HG03097 (cell line): Measurements from ENCODE around the gene AHDC1.
"Not testable (repeated sequence)": the region's sequence is repeated elsewhere in the genome, so short reads cannot be mapped to it uniquely, and the experiment has no call there.

ENCODE experiments used
- ATAC-seq: cut with Tn5 transposase; IDR thresholded peaks from one replicate; pipeline ENCODE4 v1.9.1; 2021; ENCODE audit not compliant: unreplicated experiment, low FRiP score

AHDC1 gene

DNA sequence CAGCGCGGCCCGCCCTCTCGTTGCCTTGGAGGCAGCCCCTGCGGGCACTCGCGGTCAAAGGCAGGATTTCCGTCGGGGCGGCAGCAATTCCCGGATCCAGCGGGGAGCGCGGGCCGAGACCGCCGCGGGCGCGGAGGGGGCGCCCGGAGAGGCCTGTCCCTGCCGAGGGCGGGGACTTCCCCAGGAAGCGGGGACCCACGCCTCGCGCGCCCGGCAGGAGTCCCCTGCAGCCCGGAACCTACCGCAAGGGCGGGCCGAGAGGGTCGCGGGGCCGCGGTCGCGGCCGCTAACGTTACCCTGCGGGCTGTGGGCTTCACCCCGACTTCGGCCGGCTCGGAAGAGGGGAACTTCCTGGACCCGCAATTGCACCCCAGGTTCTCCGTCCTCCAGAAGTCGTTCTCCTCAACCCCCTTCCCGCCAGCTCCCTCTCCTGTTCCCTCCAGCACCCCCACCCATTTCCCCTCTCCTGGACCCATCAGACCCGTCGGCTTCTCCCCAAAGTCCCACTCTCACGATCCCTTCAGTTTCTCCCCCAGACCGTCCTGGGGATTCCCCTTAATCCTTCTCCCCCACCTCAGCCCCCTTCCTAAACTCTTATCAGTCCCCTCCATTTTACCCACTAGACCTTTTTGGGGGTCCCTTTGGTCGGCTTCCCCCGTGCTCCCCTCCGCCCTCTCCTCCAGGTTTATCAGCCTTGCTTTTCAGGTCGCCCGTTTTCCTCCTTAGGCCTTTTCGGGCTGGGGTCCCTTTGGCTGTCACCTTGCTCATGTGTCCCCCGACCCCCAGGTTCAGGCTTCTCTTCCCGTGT is 30.4 kb upstream of the AHDC1 start:
- ATAC-seq, result no peak

DNA sequence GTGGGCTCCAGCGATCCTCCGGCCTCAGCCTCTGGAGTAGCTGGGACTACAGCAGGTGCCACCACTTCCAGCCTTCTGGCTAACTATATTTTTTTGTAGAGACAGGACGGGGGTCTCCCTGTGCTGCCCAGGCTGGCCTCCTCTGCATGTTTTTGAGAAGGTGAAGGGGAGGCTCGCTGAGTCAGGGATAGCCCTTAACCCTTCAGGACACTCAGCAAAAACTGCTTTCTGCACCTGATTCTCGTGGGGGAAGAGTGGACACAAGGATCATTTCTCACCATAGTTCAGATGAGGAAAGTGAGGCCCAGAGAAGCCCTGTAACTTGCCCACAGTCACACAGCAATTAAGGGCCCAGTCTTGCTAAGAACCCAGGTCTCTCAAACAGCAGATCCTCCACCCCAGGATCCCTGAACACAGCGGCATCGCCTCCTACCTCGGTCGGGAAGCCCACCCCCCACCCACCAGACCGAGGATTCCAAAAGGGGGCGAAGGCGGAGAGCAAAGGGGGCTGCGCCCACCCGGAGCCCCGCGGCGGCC is 29.8 kb upstream of the AHDC1 start:
- no peak for ATAC-seq

DNA sequence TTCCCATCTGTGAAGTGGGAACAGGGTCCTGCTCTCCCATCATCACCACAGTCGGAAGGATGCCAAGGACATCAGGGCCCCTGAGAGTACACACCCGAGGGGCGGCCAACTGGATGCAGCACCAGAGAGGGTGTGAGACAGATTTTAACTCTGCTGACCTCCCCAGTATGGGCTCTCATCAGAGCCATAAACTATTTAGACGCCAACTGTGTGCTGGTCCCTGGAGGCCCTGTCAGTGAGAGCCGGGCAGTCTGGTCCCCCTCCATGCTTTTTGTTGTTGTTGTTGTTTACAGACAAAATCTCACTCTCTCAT is 29.3 kb upstream of the AHDC1 start:
- ATAC-seq, result peak; percentile 2

DNA sequence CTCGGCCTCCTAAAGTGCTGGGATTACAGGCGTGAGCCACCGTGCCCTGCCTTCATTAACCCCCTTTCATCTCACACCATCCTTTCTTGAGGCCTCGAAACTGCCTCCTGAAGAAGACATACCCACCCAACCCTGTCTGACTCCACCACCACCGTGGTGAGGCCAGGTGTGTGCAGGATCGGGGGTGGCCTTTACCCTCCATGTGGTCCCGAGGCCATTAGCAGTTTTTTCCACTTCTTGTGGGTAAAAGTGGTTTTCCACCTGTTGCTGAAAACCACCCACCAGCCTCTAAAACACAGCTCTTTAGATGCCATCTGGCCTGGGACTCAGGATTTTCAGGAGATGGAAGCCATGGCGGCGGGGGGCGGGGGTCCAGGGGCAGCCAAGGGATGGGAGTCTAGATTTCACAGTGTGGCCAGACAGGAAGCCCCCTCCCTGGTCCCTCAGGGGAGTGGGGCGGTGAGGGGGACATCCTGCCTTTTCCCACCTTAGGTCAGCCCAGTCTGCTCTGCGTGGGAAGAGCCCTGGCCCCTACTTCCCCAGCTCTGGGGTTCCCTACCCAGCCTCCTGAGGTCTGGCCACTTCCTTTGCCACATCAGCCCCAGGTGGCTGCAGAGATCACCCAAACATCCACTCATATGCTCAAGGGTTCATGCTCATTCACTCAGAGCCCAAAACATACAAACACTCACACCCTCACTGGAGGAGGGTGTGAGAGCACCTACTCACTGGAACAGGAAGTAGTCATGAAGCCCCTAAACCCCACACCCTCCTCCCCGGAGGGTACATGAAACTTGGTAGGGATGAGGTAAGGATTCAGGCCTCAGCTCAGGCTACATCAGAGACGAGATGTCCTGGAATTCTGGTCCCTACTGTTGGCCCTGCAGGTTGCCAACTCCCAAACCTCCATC is 28.7 kb upstream of the AHDC1 start:
- peak; percentile 37 for ATAC-seq

DNA sequence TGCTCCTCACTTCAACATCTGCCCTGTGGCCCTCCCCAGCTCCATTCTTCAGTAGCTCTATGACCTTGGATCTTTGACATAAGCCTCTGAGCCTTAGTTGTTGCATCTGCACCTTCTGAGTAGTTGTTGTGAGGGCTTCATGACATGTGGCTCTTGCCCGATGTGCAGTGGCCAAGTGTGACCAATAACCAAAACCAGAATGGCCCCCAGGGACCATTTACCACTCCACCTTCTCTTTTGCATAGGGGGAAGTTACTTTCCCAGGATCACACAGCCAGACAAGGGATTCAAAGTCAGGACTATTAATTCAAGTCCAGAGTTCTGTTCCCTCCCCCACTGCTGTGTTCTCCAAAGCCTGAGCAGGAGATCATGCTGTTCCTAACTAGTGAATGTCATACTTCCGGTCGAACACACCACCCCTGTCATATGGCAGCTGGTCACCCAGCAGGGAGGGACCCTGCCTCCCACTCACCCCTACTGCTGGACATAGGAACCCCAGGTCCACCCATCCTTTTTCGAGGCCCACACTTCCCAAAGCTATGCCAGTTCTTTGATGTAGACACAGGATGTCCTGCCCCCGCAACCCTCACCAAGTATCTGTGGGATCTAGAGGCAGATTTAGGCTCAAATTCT is 27.0 kb upstream of the AHDC1 start:
- ATAC-seq, result peak; percentile 15

DNA sequence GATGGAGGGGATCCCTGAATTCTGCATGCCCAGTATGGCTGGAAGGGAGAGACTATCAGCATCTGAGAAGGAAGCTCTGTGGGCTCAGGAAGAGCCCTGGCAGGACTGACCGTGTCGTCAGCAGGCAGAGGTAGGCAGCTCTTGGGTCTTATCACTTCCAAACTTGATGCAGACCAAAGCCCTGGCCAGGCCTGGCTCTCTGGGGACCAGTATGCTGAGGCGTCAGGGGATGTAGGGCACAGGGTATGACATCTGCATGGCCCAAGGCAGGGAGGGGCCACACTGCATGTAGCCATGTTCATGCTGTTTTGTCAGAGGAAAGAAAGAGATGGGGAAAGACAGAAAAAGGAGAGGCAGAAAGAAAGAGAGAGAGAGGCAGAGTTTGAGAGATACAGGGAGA is 24.8 kb upstream of the AHDC1 start:
- ATAC-seq, result no peak

DNA sequence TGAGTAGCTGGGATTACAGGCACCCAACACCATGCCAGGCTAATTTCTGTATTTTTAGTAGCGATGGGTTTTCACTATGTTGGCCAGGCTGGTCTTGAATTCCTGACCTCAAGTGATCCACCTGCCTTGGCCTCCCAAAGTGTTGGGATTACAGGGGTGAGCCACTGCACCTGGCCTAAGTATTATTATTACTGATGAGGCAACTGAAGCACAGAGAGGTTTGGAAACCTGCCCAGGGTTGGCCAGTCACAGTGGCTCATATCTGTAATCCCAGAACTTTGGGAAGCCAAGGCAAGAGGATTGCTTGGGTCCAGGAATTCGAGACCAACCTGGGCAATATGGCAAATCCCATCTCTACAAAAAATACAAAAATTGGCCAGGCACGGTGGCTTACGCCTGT is 23.8 kb upstream of the AHDC1 start:
- ATAC-seq, result not testable (repeated sequence)

DNA sequence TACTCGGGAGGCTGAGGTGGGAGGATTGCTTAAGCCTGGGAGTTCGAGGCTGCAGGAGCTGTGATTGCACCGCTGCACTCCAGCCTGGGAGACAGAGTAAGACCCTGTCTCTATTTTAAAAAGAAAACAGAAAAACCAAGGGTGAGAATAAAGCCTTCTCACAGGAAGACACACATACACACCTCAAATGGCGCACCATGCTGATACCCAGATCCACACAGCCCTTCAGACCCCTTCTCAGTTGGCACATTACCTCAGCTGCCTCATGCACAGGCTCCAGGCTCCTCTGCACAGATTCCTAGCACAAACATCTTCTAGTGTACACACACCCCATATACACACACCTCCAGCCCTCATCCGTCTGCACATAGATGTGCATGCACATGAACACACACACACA is 23.1 kb upstream of the AHDC1 start:
- no peak for ATAC-seq

DNA sequence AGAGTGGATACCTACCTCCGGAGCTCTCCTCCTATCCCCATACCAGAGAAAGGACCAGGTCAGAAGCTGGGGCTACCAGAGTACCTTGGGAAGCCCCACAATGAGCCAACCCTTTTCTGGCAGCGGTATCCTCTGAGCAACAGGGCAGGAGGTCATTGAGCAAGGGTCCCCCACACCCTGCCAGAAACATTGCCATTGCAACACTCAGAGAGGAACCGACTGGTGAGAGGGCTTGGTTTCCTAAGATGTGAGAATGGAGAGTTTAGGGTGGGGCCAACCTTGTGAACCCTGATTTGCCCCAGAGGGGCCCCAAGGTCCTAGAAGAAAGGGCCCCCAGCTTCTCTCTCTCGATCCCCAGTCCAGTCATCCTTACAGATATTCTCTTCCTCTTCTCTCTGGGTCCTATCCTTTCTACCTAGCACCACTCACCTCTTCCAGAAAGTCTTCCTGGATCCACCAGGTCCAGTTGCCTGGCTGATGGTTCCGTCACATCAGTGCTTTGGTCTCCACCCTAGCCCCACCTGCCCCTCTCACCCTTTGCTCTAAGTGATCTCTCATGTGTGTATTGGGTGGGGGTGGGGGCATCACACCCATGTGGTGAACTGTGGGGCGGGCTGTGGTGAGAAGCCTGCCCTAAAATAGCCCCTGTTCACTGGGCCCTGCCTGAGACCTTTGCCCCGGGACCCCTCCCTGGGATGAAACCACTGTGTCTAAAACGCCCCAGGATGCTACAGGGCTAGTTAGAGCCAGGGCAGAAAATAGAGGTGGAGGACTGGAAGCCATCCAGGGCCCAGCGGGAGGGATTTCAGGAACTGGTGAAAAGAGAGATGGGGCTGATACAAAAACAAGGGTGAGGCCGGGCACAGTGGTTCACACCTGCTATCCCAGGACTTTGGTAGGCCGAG is 22.3 kb upstream of the AHDC1 start:
- no peak for ATAC-seq

DNA sequence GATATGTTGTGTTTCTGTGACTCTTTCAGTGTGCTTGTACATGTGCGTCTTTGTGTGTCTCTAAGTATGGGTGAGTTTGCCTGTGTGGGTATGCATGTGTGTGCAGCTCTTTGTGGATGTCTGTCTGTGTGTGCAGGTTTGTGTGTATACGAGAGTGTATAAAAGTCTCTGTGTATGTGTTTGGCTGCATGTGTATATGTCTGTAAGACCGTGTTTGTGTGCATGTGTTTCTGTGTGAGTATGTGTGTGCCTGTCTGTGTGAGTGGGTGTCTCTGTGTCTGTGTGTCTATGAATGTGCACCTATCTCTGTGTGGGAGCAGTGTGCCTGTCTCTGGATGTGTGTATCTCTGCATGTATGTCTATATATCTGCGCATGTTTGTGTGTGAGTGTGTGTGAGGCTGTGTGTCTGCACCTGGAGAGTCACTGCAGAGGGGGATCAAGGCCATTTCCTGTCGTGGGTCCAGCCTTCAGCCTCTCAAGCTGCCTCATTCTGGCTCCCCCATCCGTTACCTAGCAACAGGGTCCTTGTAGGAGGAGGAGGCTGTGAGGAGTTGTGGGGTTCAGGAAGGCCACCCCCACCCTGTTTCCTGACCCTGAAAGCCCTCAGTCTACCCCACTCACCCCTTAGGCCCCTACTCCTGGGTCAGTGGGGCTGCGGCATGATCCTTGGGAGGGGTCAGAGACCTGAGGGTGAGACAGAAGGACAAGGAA is 20.7 kb upstream of the AHDC1 start:
- ATAC-seq, result no peak

DNA sequence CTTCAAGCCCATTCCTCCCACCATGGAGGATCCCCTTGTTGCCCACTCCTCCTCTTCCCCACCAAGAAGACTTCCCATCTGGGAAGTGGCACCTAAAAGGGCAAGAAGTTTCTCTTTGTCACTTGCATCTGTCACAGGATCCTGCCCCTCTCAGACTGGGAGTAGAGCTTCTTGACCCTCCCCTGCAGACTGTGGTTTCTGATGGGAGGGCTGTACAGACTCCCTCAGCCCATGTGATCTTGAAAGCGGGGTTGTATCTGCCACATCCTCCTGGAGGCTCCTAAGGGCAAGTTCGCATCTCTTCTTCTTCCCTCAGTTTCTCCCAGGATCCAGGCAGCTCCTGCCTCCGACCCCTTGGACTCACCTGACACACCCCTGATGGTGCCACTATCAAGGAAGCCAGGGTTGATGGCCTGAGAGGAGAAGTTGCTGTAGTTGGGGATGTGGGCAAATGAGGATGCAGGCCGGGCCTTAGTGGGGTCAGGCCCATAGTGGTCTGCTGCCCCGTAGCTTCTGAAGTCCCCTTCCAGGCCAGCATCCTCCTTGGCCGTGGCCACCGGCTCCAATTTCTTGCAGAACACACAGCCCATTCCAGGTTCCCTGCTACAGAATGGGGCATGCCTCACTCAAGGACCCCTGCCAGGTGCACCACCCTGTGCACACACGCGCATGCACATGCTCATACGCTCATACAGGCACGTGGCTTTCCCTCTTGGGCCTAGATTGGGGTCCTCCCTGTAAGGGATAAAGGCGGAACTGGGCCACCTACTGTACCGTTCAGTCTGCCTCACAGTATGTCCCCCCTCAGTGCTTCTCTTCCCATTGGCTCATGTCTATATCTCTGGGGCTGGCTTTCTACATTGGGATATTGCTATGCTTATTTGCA is 19.6 kb upstream of the AHDC1 start:
- no peak for ATAC-seq

DNA sequence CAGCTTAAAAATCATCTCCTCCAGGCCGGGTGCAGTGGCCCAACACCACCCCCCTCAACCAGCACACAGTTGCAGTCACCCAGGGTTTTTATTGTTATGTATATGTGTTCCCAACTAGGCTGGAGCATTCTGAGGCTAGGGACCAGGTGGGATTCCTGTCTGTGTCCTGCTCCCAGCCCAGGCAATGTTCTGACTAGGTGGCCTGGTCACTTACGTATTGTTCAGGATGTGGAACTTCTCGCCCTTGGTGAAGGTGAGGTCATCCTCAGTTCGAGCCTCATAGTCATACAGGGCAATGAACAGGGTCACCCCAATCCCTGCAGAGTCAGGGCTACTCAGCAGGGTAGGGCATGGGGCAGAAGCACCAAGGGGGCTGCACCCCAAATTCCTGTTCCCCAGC is 18.9 kb upstream of the AHDC1 start:
- no peak for ATAC-seq

DNA sequence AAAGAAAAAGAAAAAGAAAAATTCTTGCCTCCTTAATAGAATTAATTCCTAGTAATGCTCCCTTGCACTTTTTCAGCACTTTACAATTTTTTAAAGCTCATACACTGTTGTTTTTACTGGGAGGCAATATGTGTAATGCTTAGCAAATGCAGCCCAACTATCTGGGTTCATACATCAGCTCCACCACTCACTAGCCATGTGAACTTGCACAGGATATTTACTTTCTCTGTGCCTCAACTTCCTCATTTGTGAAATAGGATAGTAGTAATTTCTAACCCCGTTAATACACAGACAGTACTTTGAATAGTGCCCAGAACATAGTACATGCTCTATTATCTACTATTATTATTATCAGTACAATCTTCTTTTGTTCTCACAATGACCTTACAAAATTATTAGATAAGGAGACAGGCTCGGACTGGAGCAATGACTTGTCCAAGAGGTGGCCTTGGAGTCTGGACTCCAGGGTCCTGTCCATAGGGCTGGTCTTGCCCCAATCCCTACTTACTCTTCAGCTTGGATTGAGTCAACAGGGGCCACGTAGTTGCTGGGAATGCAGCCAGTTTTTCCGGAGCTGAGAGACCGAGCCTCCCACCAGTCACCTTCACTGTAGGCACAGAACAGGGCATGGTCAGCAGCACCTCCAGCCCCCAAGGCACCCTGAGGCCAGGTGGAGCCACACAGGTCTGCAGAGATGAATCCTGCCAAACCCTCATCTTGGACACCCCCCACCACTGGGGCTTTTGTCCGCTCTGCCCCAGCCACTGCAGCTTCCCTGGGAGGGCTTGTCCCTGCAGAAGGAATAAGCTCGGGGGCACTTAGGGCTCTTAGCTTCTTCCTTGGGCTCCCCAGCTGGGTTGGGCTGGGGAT is 17.3 kb upstream of the AHDC1 start:
- no peak for ATAC-seq

DNA sequence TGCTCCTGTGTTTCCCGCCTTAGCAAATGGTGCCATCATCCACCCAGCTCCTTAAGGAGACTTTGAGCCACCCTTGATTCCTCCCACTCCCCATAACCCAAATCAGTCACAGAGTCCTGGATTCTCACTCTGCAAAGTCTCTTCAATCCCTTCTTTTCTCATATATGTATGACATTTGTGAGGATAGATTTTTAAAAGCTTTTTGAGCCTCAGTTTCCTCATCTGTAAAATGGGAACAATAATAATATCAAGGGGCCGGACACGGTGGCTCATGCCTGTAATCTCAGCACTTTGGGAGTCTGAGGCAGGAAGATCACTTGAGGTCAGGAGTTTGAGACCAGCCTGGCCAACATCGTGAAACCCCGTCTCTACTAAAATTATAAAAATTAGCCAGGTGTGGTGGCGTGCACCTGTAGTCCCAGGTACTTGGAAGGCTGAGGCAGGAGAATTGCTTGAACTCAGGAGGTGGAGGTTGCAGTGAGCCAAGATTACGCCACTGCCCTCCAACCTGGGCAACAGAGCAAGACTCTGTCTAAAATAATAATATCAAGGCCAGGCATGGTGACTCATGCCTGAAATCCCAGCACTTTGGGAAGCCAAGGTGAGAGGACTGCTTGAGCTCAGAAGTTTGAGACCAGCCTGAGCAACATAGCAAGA is 16.0 kb upstream of the AHDC1 start:
- ATAC-seq, result not testable (repeated sequence)

DNA sequence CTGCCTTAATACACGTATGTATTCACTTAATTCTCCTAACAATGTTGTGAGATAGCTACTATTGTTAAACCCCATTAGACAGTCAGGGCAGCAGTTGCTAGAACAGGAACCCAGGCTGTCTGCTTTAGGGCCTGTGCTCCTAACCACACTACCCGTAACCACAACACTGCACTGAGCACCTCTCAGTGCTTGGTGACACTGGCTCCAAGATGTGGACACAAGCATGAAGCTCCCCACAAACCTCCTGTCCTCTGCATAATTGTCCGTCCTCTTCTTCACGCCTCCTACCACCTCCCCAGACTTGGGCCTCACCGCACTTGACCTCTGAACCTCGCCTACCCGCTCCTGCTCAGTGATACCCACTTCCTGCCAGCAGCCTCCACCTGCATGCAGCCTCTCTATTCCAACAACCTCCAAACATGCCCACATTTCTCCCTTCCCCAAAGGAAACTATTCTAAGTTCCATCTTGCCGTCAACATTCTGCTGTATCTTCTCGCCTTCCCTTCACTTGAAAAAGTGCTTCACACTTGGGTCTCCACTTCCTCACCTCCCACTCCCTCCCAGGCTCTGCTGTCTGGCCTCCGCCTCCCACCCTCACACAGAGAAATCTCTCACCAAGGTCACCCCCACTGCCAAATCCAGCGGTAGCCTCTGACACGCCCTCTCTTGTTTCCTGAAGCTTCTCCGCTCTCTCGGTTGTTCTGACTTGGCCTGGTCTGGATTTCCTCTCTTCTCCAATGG is 14.6 kb upstream of the AHDC1 start:
- ATAC-seq, result no peak

DNA sequence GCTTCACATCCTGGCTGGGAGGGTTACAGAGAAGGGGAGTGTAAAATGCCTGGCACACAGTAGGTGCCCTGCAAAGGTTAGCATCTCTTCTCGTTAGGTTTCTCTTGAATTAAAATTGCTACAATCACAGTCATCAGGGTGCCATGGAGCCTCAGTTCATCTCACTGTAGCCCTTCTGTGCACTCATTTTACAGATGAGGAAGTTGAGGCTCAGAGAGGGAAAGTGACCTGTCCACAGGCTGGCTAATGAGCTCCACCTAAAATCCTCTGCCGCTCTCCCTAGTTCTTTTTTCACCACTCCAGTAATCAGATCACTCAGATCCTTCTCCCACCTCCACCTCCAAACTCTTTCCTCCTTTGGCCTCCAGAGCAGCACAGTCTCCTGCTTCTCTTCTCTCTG is 13.5 kb upstream of the AHDC1 start:
- ATAC-seq, result no peak

DNA sequence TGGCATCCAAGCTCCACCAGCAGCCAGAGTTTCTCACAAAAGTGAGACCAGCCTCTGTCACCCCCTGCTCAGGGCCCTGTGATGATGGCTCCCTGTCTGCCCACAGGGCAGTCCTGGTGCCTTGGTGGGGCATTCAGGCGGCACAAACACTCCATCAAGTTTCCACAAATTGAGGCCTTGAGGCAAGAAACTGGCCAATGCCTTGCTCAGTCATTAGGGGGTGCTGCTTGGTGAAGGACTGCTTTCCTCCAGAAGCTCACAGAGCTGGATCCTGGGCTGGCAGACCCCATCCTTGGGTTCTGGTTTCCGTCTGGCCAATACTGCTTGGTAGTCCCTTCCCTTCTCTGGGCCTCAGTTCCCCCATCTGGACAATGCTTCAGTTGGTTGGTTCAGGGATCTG is 12.5 kb upstream of the AHDC1 start:
- ATAC-seq, result no peak
